OCI-LY3 (cell line): ENCODE data around the gene CD300H.

Source experiments
- H2AFZ ChIP-seq: fragments of 200-600, 300-600 bp; shearing (Covaris generic); 2 replicates; pipeline ENCODE4 v1.6.0; 2014; ENCODE audit warnings: antibody characterized with exemption, low read depth, low read length
- H3K27ac ChIP-seq: fragments of 200-600, 300-600 bp; sonication (generic); 2 replicates; pipeline ENCODE4 v1.5.1; 2014; ENCODE audit warnings: mild to moderate bottlenecking, low read length, moderate library complexity, mixed read lengths
- H3K27me3 ChIP-seq: fragments of 200-600, 300-600 bp; sonication (generic); 2 replicates; pipeline ENCODE4 v1.6.1; 2014; ENCODE audit warnings: low read depth, low read length, mixed read lengths
- H3K36me3 ChIP-seq: fragments of 200-600, 300-600 bp; sonication (generic); replicated peaks from 2 replicates; pipeline ENCODE3; 2014; ENCODE audit warnings: low read depth, low read length, mixed read lengths
- H3K4me1 ChIP-seq: fragments of 300-600, 200-600 bp; sonication (generic); 2 replicates; pipeline ENCODE4 v1.6.1; 2014; ENCODE audit warnings: low read length, mixed read lengths
- H3K4me2 ChIP-seq: fragments of 200-600, 300-600 bp; sonication (generic); 2 replicates; pipeline ENCODE4 v1.6.1; 2014; ENCODE audit warnings: low read length, mixed read lengths
- H3K4me3 ChIP-seq: fragments of 300-600, 200-600 bp; sonication (generic); 2 replicates; pipeline ENCODE4 v1.5.1; 2014; ENCODE audit warnings: antibody characterized with exemption, mild to moderate bottlenecking, low read length, moderate library complexity
- H3K79me2 ChIP-seq: fragments of 300-600, 200-600 bp; shearing (Covaris generic); 2 replicates; pipeline ENCODE4 v1.6.1; 2014; ENCODE audit warnings: mild to moderate bottlenecking, low read length, mixed read lengths
- H3K9ac ChIP-seq: fragments of 300-600, 200-600 bp; shearing (Covaris generic); 2 replicates; pipeline ENCODE4 v1.6.0; 2014; ENCODE audit warnings: mild to moderate bottlenecking, low read length, moderate library complexity
- H3K9me3 ChIP-seq: fragments of 200-600, 300-600 bp; shearing (Covaris generic); 2 replicates; pipeline ENCODE4 v1.6.1; 2014; ENCODE audit warnings: low read length, mixed read lengths; ENCODE audit not compliant: insufficient read depth
- H4K20me1 ChIP-seq: fragments of 200-600, 300-600 bp; sonication (generic); 2 replicates; pipeline ENCODE4 v1.6.1; 2016; ENCODE audit warnings: low read length, mixed read lengths; ENCODE audit not compliant: insufficient read depth
- EZH2phosphoT487 ChIP-seq: fragments of 200-600 bp; shearing (Covaris generic); IDR thresholded peaks from 2 replicates; pipeline ENCODE4 v1.6.1; 2018; ENCODE audit warnings: antibody characterized with exemption, mixed run types, low read depth
- TF ChIP-seq, protein P1 (sequence below): fragments of 200-600, 300-600 bp; sonication (generic); IDR thresholded peaks from 2 replicates; pipeline ENCODE4 v1.5.1; 2014; ENCODE audit warnings: antibody characterized with exemption, low read length, low read depth

Gene CD300H

DNA sequence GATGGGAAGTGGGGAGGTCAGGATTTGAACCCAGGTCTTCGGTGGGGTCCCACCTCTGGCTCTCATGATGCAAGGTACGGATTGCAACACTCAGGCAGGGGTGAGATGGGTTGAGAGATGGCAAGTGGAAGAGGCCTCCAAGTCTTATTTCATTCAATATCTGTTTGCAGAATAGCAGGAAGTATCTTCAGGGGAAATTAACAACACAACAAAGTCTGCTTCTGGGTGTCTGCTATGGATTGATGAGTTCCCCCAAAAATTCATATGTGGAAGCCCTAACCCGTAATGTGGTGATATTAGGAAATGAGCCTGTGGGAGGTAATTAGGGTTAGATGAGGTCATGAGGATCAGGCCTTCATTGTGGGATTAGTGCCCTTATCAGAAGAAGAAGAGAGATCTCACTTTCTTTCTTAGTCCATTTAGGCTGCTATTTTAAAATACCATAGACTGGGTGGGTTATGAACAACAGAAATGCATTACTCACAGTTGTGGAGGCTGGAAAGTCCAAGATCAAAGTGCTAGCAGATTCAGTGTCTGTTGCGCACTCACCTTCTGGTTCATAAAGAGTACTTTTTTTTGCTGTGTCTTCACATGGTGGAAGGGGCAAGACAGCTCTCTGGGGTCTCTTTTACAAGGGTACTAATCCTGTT is 4.4 kb upstream of the CD300H start:
- no peaks in the 10 kb centered on the region for H3K9me3 ChIP-seq
- no peak overlapping the region for H3K4me3 ChIP-seq
- TF ChIP-seq, protein P1, sequence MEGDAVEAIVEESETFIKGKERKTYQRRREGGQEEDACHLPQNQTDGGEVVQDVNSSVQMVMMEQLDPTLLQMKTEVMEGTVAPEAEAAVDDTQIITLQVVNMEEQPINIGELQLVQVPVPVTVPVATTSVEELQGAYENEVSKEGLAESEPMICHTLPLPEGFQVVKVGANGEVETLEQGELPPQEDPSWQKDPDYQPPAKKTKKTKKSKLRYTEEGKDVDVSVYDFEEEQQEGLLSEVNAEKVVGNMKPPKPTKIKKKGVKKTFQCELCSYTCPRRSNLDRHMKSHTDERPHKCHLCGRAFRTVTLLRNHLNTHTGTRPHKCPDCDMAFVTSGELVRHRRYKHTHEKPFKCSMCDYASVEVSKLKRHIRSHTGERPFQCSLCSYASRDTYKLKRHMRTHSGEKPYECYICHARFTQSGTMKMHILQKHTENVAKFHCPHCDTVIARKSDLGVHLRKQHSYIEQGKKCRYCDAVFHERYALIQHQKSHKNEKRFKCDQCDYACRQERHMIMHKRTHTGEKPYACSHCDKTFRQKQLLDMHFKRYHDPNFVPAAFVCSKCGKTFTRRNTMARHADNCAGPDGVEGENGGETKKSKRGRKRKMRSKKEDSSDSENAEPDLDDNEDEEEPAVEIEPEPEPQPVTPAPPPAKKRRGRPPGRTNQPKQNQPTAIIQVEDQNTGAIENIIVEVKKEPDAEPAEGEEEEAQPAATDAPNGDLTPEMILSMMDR: no peak
- no peak for TF ChIP-seq EZH2phosphoT487
- H3K4me1 ChIP-seq: peaks cover 9% of the 10 kb centered on the region
- H3K9ac ChIP-seq: no peak overlapping the region
- H4K20me1 ChIP-seq: no peaks in the 10 kb centered on the region
- H3K27me3 ChIP-seq: peaks cover 30% of the 10 kb centered on the region
- H2AFZ ChIP-seq: no peak overlapping the region
- no peaks in the 10 kb centered on the region for H3K79me2 ChIP-seq
- no peak overlapping the region for H3K4me2 ChIP-seq
- H3K27ac ChIP-seq: no peak overlapping the region
- no peaks in the 10 kb centered on the region for H3K36me3 ChIP-seq

DNA sequence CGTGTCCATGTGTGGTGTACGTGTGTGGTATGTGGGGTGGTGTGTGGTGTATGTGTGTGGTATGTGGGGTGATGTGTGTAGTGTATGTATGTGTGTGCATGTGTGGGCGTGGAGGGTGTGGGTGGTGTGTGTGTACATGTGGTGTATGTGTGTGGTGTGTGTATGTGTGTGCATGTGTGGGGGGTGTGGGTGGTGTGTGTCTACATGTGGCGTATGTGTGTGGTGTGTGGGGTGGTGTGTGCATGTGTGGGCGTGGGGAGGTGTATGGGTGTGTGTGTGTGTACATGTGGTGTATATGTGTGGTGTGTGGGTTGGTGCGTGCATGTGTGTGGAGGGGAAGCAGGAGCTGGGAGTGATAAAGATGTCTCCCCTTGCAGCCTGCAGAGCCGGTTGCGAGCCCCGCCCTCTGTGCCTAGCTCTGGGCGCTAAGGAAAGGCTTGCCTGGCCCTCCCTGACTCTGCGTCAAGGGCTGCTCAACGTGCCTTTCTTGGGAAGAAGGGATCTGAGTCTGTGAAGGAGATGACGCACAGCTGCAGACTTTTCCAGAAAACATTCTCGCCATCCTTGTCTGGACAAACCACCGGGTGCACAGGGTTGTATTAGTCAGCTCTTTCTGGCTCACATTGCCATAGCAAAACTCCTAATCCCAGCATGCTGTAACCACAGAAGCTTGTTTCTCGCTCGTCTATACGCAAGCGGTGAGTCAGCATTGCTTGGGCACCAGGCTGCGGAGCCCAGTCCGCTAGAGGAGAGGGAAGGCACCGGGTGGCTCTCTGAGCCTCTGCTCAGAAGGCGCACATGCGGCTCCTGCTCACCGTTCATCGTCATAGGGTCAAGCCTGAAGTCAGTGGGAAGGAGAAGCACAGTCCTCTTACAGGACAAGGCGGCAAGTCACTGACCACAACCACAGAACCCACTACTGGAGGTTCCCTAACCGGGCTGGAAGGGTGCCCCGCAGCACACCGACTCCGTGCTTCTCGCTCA is 2.0 kb upstream of the CD300H start:
- Histone ChIP-seq H3K4me2 (no peak overlapping the region), H3K9me3 (no peaks in the 10 kb centered on the region), H3K4me3 (no peak overlapping the region), H4K20me1 (no peaks in the 10 kb centered on the region), H3K36me3 (no peaks in the 10 kb centered on the region), H3K79me2 (no peaks in the 10 kb centered on the region), H3K27ac (no peak overlapping the region), H2AFZ (no peak overlapping the region), H3K4me1 (peaks cover 13% of the 10 kb centered on the region), H3K9ac (no peak overlapping the region), H3K27me3 (peaks cover 19% of the 10 kb centered on the region)
- TF ChIP-seq, protein P1: no peak
- TF ChIP-seq EZH2phosphoT487: no peak

- H3K4me1 ChIP-seq: peaks cover 13% of the 10 kb centered on the region
- H4K20me1 ChIP-seq: no peaks in the 10 kb centered on the region
- TF ChIP-seq, protein P1: no peak
- TF ChIP-seq EZH2phosphoT487: no peak
- peaks cover 15% of the 10 kb centered on the region for H3K27me3 ChIP-seq
- H3K9ac ChIP-seq: no peak overlapping the region
- no peaks in the 10 kb centered on the region for H3K9me3 ChIP-seq
- H3K79me2 ChIP-seq: no peaks in the 10 kb centered on the region
- H3K36me3 ChIP-seq: no peaks in the 10 kb centered on the region
- H3K4me2 ChIP-seq: no peak overlapping the region
- H2AFZ ChIP-seq: no peak overlapping the region
- H3K27ac ChIP-seq: no peak overlapping the region
- no peak overlapping the region for H3K4me3 ChIP-seq
Measured at GRCh38 chr17:74568106-74568873, 981 bp upstream of the CD300H start.
